ENCODE measurements around the gene ABCC4.

ABCC4 gene

GRCh38 chr13:95106562-95106961 is 194.7 kb downstream of the ABCC4 start:
- no peak for DNase-seq

GRCh38 chr13:95100525-95101433 is 200.5 kb downstream of the ABCC4 start:
- DNase-seq: no peak

GRCh38 chr13:95099541-95099940 is 201.7 kb downstream of the ABCC4 start:
- no peak for DNase-seq

GRCh38 chr13:95098916-95099315 is 202.3 kb downstream of the ABCC4 start:
- DNase-seq: no peak

DNA sequence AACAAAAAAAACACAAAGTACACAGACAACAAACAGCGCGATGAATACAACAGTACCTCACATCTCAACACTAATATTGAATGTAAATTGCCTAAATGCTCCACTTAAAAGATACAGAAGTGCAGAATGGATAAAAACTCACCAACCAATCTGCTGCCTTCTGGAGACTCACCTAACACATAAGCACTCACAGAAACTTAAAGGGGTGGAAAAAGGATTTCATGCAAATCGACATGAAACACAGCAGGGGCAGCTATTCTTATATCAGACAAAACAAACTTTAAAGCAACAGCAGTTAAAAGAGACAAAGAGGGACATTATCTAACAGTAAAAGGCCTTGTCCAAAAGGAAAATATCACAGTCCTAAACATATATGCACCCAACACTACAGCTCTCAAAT is 209.5 kb downstream of the ABCC4 start:
- no peak for DNase-seq

DNA sequence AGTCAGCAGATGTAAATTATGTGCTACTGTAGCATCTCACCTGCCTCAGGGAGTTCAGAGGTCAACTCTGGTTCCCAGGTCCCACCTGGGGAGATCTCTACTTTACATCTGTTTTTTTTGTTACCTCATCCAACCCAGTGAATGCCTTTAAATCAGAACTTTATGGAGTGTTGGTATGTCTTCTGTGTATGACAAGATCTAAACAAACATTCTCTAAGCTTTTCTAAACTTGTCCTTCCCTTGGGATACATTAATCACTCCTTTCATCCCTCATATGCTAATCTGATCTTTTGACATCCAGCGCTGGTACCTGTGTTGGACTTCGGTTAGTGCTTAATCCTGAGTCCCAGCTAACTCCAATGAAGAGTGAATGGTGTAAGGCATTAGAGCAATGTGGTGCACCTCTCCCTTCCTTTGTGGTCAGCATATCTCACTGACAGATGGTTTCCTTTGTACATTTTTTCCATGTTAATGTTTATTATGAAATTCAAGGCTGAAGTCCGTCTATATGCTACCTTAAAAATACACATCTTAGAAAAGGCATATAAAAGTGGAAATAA is 213.4 kb downstream of the ABCC4 start:
- DNase-seq: no peak

GRCh38 chr13:95086761-95087160 is 214.5 kb downstream of the ABCC4 start:
- no peak for DNase-seq

GRCh38 chr13:95083758-95084157 is 217.5 kb downstream of the ABCC4 start:
- no peak for DNase-seq

DNA sequence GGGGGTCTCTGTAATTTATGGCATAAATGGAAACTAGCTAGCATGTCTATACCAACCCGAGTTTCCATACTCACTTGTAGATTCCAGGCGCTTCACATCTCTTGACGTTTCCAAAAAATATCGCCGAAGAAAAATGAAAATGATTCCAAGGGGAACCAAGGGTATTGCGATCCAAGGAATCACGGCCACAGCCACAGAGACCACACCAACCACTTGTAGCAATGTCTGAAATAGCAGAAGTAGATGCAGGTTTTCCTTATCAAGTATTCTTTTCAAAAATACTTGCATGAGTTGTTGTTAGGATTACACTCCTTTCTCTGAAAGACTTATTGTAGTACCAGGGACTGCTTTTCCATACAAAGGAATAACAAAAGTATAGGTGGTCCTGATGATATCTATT is 218.2 kb downstream of the ABCC4 start:
- no peak for DNase-seq

- DNase-seq: no peak
Measured at GRCh38 chr13:95075506-95075905, 225.7 kb downstream of the ABCC4 start.

DNA sequence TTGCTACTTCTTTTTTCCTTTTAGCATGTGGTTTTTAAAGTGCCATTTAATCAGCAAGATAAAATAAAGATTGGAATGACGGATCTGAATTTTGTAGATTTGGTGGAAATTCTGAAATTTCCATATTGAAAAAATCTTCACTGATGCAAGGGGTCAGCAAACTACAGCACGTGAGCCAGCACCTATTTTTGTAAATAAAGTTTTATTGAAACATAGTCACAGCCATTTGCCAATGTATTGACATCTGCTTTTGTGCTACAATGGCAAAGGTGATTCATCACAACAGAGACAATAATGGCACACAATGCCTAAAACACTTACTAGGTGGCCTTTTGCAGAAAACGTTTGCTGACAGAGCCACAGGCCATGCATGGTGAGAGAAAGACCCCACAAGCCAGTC is 226.4 kb downstream of the ABCC4 start:
- no peak for DNase-seq

GRCh38 chr13:95073747-95074311 is 227.4 kb downstream of the ABCC4 start:
- DNase-seq: no peak

- no peak for DNase-seq
Measured at GRCh38 chr13:95067303-95067702, 233.9 kb downstream of the ABCC4 start.

- no peak for DNase-seq
Measured at GRCh38 chr13:95060014-95060519, 241.2 kb downstream of the ABCC4 start.

DNA sequence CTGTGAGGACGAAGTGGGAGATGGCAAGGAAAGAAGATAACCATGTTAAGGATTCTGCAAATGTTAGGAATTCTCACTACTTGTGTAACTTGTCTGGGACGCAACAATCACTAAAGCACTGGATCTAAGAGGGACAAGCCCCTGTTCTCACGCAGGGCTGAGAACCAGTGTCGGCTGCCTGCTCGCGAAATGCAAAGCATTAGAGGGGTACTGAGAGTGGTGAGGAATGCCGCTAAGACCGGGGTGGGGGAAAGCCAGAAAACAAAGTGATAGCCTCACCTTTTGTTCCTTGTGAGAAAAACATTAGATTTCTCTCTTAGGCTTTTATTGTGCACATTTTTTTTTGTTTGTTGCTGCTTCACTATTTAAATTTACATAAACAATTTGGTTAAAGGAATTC is 241.9 kb downstream of the ABCC4 start:
- no peak for DNase-seq

DNA sequence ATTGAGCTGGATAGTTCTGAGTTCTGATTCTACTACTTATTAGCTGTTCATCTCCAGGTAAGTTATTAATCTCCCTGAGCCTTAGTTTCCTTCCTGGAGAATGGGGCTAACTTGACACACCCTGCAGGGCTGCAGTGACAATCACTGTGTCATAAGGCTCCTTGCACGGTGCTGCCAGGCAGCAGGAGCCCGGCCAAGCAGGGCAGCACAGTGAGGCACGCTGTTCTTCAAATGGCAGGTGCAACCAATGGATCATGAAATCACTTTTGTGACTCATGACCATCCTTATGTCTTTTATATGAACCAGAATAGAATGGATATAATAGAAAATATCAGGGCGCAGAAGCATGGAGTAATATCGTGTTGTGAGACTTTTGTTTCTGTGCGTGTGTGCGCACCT is 242.6 kb downstream of the ABCC4 start:
- DNase-seq: no peak

DNA sequence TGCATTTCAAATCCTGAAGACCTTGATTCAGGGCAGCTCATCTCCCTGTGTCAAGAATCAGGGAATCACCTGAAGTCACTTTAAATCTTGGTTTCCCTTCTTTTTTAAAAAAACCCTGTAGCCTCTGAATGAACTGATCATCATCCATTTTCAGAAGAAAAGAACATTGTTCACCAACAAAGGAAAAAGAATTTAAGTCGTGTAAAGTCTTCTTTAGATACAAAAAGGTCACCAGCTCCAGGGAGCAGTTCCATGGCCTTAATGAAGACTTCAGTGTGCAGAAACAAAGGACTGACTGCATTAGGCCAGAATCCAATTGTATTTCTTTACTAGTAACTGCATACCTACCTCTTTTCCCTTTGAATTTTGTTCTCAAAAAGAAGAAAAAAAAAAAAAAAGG is 245.0 kb downstream of the ABCC4 start:
- no peak for DNase-seq

- DNase-seq: no peak
Measured at GRCh38 chr13:95050800-95051615, 250.2 kb downstream of the ABCC4 start.

GRCh38 chr13:95049772-95050171 is 251.5 kb downstream of the ABCC4 start:
- DNase-seq: no peak

DNA sequence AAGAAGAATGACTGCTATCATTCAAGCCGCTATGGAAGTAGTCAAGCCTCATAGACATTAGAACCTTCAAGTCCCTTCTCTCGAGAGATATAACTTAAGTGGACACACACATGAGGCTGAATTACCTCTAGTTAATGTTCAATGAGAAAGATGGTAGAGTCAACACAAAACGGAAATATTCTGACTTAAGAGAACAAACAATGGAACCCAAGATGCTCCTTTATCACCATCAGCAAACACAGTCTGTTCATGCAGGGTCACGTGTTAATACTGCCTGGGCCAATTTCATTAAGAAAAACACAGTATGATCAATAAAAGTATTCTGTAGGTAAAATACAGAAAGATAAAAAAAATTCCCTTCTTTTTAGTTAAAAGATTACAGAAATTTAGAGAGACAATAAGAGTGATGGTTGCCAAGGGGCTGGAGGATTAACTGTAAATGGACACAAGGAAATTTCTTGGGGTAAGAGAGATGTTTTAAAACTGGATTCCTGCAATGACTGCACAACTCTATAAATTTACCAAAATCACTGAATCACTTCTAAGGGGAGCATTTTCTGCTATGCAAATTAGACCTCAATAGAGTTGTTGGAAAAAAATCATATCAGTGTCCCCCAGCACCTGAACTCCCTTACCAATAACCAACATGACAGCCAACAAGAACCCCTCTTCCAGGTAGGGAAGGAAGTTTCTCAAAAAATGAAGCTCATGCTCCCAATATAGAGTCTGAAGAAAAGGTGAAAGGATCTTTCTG is 256.6 kb downstream of the ABCC4 start:
- DNase-seq: no peak

DNA sequence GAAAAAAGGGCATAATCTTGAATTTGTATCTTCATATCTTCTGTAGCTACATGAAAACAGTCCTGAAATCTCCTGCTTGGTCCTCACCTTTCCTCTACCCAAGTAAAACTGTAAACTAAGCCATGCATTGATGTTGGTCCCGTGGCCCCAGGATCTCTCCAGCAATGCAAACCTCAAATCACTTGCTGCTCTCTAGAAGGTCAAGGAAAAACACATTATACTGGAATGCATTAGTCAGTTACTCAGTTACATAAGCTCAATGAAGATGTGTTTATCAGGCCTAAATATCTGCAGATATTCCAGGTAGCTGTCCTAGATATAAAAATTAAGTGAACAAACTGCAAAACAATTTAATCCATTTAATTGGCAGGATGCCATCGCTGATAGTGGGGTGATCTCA is 261.8 kb downstream of the ABCC4 start:
- no peak for DNase-seq

GRCh38 chr13:95038949-95039348 is 262.3 kb downstream of the ABCC4 start:
- no peak for DNase-seq
